BE2C (cell line): ENCODE results near the gene NEDD9.

Experiments
- DNase-seq: peaks from one replicate; pipeline ENCODE4 v3.0.0-alpha.2; 2020
- H3K27me3 ChIP-seq: fragments of 250-450 bp; sonication (Bioruptor Pico); 2 replicates; pipeline ENCODE4 v1.5.1; 2020; ENCODE audit warnings: mild to moderate bottlenecking
- H3K36me3 ChIP-seq: fragments of 250-450 bp; sonication (Bioruptor Pico); 2 replicates; pipeline ENCODE4 v1.5.1; 2020; ENCODE audit warnings: mild to moderate bottlenecking
- H3K4me1 ChIP-seq: fragments of 250-450 bp; sonication (Bioruptor Pico); 2 replicates; pipeline ENCODE4 v1.5.1; 2020
- H3K4me3 ChIP-seq: 2 replicates; pipeline ENCODE4 v1.5.1; 2011; ENCODE audit warnings: low read depth, low read length
- H3K9me3 ChIP-seq: fragments of 250-450 bp; sonication (Bioruptor Pico); 2 replicates; pipeline ENCODE4 v1.5.1; 2020
- TF ChIP-seq, protein P1 (sequence below): IDR thresholded peaks from 2 replicates; pipeline ENCODE4 v1.5.1; 2012; ENCODE audit warnings: mild to moderate bottlenecking, low read depth, low read length

Gene NEDD9

DNA sequence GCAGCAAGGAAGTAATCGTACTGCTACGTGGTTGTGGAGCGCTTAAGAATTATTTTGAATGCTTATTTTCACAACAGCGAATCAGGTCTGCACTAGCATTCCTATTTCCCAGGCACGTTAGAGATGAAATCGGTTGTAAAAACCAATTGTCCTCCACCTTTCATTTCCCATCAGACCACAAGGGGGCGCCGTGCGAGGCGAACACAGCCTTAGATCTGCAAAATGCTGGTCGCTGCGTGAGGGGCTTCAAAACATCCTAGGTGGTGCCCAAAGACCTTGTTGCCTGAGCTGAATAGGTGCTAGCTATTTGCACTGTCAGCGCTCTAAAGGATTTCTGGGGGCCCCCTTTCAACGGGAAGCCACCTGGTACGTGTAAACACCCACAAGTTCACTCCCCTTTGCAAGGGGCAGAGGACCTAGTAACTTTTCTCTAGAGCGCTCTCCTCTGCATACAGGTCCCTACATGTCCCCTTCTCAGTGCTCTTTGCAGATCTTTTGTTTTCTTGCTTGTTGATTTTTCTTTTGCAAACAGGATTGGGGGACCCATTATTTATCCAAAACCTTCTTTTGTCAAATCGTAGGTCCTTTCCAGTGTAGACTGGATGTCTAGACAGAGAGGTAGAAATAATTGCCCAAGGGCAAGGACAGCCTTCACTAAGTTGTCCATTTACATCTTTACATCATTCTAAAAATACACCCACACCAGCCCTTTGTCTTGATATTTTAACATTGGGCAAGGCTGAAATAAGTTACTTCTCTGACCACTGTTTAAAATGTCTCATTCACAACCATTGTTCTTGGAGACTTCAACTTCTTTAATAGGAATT is 59.8 kb downstream of the NEDD9 start:
- no peaks in the 10 kb centered on the region for H3K27me3 ChIP-seq
- H3K4me1 ChIP-seq: no peaks in the 10 kb centered on the region
- no peak overlapping the region for H3K4me3 ChIP-seq
- TF ChIP-seq, protein P1, sequence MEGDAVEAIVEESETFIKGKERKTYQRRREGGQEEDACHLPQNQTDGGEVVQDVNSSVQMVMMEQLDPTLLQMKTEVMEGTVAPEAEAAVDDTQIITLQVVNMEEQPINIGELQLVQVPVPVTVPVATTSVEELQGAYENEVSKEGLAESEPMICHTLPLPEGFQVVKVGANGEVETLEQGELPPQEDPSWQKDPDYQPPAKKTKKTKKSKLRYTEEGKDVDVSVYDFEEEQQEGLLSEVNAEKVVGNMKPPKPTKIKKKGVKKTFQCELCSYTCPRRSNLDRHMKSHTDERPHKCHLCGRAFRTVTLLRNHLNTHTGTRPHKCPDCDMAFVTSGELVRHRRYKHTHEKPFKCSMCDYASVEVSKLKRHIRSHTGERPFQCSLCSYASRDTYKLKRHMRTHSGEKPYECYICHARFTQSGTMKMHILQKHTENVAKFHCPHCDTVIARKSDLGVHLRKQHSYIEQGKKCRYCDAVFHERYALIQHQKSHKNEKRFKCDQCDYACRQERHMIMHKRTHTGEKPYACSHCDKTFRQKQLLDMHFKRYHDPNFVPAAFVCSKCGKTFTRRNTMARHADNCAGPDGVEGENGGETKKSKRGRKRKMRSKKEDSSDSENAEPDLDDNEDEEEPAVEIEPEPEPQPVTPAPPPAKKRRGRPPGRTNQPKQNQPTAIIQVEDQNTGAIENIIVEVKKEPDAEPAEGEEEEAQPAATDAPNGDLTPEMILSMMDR: peak; percentile 81
- H3K36me3 ChIP-seq: no peaks in the 10 kb centered on the region
- no peaks in the 10 kb centered on the region for H3K9me3 ChIP-seq
- DNase-seq: peak; percentile 66

DNA sequence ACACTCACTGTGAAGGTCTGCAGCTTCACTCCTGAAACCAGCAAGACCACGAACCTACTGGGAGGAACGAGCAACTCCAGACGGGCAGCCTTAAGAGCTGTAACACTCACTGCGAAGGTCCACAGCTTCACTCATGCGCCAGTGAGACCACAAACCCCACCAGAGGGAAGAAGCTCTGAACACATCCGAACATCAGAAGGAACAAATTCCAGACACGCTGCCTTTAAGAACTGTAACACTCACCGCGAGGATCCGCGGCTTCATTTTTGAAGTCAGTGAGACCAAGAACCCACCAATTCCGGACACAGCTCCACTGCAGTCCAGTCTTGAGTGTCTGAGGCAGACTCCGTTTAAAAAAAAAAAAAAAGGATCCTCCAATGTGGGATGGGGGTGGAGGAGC is 60.5 kb downstream of the NEDD9 start:
- no peaks in the 10 kb centered on the region for H3K9me3 ChIP-seq
- H3K36me3 ChIP-seq: no peaks in the 10 kb centered on the region
- no peak overlapping the region for H3K4me3 ChIP-seq
- no peak for DNase-seq
- H3K4me1 ChIP-seq: no peaks in the 10 kb centered on the region
- H3K27me3 ChIP-seq: no peaks in the 10 kb centered on the region
- TF ChIP-seq, protein P1: no peak

DNA sequence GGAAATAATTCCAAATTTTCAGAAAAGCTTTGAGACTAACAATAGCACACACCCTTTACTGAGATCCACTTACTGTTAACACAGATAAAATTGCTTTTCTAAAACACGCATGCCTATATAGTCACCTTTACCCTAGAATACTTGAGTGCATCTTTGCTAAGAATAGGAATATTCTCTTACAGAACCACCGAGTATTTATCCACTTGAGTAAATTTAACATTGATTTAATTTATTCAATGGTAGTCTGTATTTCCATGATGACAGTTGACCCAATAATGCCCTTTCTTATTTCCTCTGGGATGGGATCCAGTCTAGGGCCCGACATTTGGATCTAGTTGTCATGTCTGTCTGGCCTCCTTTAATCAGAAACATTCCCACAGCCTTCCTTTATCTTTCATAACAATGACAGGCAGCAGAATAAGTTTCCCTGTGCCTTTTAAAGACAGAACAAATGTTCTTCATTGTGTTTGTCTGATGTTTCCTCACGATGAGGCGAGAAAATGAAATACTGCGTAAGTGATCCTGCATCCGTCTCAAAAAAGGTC is 64.3 kb downstream of the NEDD9 start:
- Histone ChIP-seq H3K36me3 (no peaks in the 10 kb centered on the region), H3K4me1 (no peaks in the 10 kb centered on the region), H3K4me3 (no peak overlapping the region), H3K9me3 (no peaks in the 10 kb centered on the region), H3K27me3 (no peaks in the 10 kb centered on the region)
- no peak for DNase-seq
- TF ChIP-seq, protein P1: no peak

DNA sequence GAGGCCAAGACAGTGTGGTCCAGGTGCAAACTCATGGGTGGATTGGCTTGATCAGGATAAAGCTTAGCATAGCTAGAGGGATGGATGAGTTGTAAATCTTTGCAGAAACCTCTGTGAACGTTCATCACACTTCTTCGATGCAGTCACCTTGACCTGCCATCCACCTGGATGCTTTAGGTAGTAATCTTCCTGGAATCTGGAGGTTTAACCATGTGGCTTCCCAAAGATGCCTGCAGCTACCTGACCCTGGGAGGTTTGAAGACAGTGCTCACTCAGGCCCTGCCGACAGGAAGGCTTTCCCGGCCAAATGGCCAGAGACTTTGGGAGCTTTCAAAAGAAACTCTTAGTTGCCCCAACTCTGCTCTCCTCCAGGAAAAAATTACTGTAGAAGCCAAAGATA is 65.5 kb downstream of the NEDD9 start:
- no peaks in the 10 kb centered on the region for H3K27me3 ChIP-seq
- H3K36me3 ChIP-seq: no peaks in the 10 kb centered on the region
- DNase-seq: no peak
- no peak overlapping the region for H3K4me3 ChIP-seq
- TF ChIP-seq, protein P1: no peak
- H3K4me1 ChIP-seq: no peaks in the 10 kb centered on the region
- no peaks in the 10 kb centered on the region for H3K9me3 ChIP-seq

DNA sequence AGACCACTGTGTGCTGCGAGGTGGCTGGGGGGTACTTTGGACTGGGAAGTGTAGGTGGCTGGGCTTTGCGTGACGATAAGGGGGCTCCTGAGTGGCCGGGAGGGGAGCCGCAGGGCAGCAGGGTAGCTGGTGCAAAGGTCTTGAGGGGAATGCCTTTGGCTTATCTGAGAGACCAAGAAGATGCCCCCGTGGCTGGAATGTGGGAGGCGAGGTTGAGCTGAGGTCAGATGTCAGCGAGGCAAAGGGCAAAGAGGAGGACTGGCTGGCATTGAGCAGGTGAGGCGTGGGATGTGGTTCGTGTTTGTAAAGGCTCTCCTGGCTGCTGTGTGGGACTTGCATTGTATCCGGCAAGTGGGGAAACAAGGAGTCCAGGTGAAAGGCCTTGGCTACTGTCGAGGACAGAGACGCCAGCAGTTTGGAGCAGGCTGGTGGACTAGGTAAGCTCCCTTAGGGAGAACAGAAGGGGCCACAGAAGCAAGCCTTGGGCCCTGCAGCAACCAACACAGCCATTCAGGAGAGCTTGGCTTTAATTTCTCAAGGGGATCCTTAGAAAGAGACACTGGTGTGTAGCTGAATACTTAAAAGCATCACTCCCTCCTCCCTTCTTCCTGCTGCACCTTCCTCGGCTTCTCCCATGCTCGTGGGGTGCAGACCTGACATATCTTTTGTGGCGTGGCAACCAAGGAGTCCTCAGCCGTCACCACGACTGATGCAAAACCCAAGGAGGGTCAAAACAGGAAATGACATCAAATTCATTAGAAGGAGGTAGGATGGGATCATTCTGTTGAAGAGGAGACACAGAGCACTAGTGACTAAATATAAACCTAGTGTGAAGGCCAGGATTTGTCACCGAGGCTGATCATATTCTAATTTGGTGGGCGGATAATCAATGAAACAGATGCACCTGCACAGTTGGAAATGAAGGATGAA is 67.5 kb downstream of the NEDD9 start:
- TF ChIP-seq, protein P1: no peak
- no peaks in the 10 kb centered on the region for H3K9me3 ChIP-seq
- H3K27me3 ChIP-seq: no peaks in the 10 kb centered on the region
- H3K4me3 ChIP-seq: no peak overlapping the region
- no peak for DNase-seq
- no peaks in the 10 kb centered on the region for H3K4me1 ChIP-seq
- no peaks in the 10 kb centered on the region for H3K36me3 ChIP-seq

DNA sequence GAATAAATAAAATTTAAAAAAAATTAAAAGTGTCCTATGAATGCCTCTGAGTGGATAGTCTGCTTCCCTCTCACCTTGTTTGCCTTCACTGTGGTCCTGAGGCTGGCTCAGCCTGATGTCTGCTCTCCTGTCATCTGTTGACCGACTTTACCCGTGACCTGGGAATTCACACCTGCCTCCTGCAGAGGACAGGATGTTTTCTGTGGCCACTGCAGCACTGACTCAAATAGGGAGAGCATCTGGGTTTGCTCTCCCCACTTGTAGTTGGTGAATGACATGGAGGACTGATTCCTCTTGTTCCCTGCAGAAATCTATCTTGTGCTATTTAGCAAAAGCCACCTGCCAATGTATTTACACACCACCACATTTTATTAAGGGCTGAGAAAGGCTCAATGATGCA is 68.5 kb downstream of the NEDD9 start:
- no peak for DNase-seq
- TF ChIP-seq, protein P1: no peak
- Histone ChIP-seq H3K9me3 (no peaks in the 10 kb centered on the region), H3K4me3 (no peak overlapping the region), H3K27me3 (no peaks in the 10 kb centered on the region), H3K36me3 (no peaks in the 10 kb centered on the region), H3K4me1 (no peaks in the 10 kb centered on the region)
